ENCODE data around the gene GIGYF2.
A peak's percentile ranks its signal among the peaks of the same experiment; 100 is the strongest.
"Not testable (repeated sequence)": the region's sequence is repeated elsewhere in the genome, so short reads cannot be mapped to it uniquely, and the experiment has no call there.

Gene GIGYF2

GRCh38 chr2:232898592-232899543 is 201.7 kb downstream of the GIGYF2 start:
- peak; percentile 52 for DNase-seq

DNA sequence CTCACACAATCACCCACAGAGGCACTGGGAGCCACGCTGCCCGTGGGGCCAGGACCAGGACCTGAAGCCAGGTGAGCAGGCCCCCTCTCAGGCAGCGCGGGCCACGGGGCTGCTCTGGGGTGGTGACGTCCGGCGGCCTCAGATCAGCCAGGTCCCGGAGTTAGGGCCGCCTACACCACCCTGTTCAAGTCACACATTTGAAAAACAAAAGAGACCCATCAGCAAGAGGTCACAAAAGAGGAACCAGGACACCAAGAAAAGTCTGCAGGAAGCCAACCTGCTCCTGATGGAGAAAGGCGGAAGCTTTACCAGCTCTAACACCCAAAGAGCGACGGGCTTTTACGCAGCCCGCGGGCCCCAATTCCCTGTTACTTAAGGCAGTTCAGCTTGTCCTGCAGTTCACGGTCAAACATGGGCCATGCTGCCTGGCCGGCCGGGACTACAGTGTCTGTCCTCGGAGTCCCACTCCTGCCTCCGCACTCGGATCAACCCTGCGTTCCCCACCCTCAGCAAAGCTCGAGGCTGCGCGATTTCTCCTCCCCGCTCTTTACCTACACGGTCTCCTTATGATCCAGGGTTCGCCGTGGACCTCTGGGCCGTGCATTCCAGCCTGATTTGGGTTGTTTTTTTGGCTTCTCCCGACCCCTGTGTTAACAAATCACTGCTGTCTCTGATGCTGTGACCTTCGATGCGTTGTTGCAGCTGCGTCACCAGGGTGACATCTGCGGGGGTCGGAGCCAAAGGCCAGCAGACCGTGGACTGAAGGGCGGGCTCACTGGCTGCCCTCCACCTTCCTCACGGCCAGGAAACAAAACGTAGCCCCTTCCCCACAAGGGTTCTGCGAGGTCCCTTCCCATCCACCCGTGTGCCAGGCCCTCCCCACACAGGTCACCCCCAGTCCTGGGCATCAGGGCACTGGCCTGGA is 203.9 kb downstream of the GIGYF2 start:
- DNase-seq = peak; percentile 53

DNA sequence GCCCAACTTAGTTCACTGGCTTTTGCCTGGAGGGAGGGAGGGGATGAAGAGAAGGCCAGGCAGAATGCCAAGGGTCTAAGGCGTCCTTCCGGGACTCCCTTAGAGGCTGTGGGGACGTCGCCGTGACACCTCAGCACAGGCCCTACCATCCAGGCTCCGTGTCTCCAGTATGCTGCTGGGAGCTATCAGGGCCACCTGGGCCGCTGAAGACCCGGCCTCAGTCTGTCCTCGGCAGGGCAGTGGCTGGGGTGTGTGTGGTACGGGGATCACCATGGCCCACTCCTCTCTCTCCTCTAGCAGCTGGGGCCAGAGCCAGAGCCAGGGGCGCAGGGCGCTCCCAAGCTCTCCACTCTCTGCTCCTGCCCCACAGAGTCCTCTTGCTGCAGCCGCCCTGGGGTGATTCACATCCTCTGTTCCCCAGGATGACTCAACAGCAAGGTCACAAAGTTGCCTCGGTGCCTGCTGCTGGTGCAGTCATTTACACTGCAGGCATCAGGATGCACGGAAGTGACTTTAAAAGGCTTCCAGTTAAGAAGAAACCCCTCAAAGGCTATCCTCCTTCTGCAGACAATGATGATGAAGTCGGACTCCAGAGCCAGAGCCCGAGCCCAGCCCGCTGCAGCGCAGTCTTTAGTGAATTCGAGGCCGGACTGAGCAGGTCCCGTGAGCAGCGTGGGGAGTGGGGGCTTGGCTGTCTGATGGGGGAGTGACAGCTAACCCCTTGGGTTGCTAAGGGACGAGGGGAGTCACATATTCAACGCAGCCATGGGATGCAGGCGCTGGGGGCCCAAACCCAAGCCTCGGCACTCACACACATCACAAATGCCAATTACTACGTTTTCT is 204.8 kb downstream of the GIGYF2 start:
- DNase-seq = no peak

- no peak for DNase-seq
Measured at GRCh38 chr2:232903989-232904388, 206.9 kb downstream of the GIGYF2 start.

- not testable (repeated sequence) for DNase-seq
Measured at GRCh38 chr2:232906867-232907717, 210.0 kb downstream of the GIGYF2 start.

DNA sequence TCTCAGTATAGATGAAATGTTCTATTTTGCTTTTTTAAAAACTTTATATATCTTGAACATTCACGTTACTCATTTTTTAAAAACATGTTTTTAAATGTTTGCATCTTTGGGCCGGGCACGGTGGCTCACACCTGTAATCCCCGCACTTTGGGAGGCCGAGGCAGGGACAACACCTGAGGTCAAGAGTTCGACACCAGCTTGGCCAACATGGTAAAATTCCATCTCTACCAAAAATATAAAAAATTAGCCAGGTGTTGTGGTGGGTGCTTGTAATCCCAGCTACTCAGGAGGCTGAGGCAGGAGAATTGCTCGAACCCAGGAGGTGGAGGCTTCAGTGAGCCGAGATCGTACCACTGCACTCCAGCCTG is 210.6 kb downstream of the GIGYF2 start:
- not testable (repeated sequence) for DNase-seq

- no peak for DNase-seq
Measured at GRCh38 chr2:232908695-232909094, 211.6 kb downstream of the GIGYF2 start.
